Omental fat pad (tissue), 4 donors: Measurements from ENCODE around the gene INTS13. TPM values are rescaled to one million over a fixed set of nuclear protein-coding genes. Genes with fewer than 3 reads are reported as not detected.

ENCODE experiments used
- ATAC-seq: fragments of 150-250 bp; one replicate; pipeline ENCODE4 v1.9.1; 2016; ENCODE audit warnings: mild to moderate bottlenecking, moderate library complexity; ENCODE audit not compliant: low FRiP score
- DNase-seq: peaks from one replicate; pipeline ENCODE4 v3.0.0-alpha.2; 2019; ENCODE audit warnings: low spot score
- CTCF ChIP-seq, 3 donors: fragments of 450-650 bp; IDR thresholded peaks; one replicate each; pipeline ENCODE4 v1.5.1; 2016 to 2017; ENCODE audit warnings: antibody characterized with exemption in 3 of 3, mild to moderate bottlenecking in 3 of 3, moderate library complexity in 2 of 3
- total RNA-seq, 4 donors: library from RNA; depleted of rRNA; stranded (reverse); fragments of >200 nt; gene quantifications; one replicate each; pipeline ENCODE4 v1.1.0, GENCODE V29; 2016

INTS13 gene
- total RNA-seq, 4 donors from 2014 or later = 12.1 to 27.3 (median 19.8) TPM

- no peak for TF ChIP-seq CTCF (IDR thresholded peaks at IDR 0.05)
- ATAC-seq (no peak), DNase-seq (no peak)
These were observed 980 bp downstream of the INTS13 start for GRCh38 chr12:26936559-26937442.

GRCh38 chr12:26935636-26936378, 2.0 kb downstream of the INTS13 start:
- DNase-seq = no peak
- no peak for ATAC-seq
- no peak for TF ChIP-seq CTCF (IDR thresholded peaks at IDR 0.05)

DNA sequence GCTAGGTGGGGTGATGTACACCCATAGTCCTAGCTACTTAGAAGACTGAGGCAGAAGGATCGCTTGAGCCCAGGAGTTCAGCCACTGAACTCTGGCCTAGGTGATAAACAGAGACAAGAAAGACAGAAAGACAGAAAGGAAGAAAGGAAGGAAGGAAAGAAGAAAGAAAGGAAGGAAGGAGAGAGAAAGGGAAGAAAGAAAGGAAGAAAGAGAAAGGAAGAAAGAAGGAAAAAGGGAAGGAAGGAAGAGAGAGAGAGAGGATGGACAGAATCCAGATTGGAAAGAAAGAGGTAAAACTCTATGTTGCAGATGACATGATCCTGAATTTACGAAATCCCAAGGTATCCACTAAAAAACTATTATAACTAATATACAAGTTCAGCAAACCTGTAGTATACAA, 8.2 kb downstream of the INTS13 start:
- TF ChIP-seq CTCF (IDR thresholded peaks at IDR 0.05) = no peak
- no peak for ATAC-seq
- no peak for DNase-seq

GRCh38 chr12:26928661-26929060, 9.1 kb downstream of the INTS13 start:
- TF ChIP-seq CTCF (IDR thresholded peaks at IDR 0.05) = no peak
- DNase-seq (no peak), ATAC-seq (no peak)

GRCh38 chr12:26921886-26922285, 15.9 kb downstream of the INTS13 start:
- no peak for TF ChIP-seq CTCF (IDR thresholded peaks at IDR 0.05)
- ATAC-seq (no peak), DNase-seq (no peak)

- TF ChIP-seq CTCF (IDR thresholded peaks at IDR 0.05) = no peak
- DNase-seq (no peak), ATAC-seq (no peak)
These were observed 18.6 kb downstream of the INTS13 start for GRCh38 chr12:26919216-26919555.
